GM15510 (cell line): ENCODE measurements around the gene NUFIP2.

Experiments used
- POLR2A ChIP-seq: IDR thresholded peaks from 3 replicates; pipeline ENCODE4 v1.6.1; 2011; ENCODE audit warnings: borderline replicate concordance; ENCODE audit not compliant: insufficient read length; ENCODE audit errors: extremely low read depth

NUFIP2 gene

DNA sequence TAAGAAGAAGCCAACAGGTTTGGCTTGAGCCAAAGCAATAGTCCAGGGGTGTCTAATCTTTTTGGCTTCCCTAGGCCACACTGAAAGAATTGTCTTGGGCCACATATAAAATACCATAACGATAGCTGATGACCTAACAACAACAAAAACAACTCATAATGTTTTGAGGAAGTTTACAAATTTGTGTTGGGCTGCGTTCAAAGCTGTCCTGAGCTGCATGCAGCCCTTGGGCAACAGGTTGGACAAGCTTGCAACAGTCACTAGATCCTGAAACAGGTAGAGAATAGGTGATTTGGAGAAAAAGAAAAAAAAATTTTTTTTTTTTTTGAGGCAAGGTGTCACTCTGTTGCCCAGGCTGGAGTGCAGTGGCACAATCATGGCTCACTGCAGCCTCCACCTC, 42.8 kb downstream of the NUFIP2 start:
- TF ChIP-seq POLR2A: no peak

DNA sequence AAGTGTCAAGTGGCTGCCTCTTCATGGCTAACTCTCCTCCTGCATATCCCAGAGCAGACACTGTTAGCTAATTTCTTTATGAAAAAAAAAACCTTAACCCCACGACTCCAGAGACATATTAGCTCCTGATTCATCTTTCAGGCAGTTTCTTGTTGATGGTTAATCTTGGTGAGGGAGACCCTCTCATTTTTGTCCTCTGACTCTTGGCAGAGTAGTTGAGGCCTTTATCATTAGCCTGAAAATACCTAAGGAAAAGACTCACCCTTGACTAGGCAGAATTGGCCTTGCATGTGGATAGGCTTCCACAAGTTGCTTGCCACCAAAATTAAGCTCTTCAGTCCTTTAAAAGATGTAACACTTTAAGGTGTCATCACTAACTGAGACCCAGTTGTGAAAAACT, 43.3 kb downstream of the NUFIP2 start:
- TF ChIP-seq POLR2A: no peak

DNA sequence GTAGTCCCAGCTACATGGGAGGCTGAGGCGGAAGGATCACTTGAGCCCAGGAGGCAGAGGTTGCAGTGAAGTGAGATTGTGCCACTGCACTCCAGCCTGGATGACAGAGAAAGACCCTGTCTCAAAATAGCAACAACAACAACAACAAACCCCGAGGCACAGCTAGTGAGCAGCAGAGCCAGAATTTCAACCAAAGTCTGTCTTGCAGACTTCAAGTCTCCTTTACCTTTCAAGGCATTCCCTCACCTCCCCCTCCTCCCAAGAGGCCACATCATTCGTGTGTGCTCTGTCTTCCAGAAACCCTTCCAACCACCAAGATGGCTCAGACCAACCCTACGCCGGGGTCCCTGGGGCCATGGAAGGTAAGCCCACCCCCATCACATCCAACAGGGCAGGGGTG, 45.1 kb downstream of the NUFIP2 start:
- TF ChIP-seq POLR2A: no peak

DNA sequence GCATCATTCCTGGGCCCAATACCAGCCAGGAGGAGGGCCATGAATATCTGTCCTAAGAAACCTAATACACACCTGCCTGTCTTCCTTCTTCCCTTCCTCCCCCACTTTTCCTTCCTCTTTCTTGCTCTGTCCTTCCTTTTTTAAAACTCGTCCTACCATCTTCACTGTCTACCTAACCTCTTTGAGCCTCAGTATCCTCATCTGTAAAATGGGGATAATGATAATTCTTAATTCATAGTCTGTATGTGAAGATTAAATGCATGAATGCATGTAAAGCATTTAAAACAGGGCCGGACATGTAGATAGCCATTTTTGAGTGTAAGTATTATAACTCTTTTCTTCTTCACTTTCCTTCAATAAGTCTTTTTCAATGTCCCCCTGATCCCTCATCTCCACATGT, 46.7 kb downstream of the NUFIP2 start:
- no peak for TF ChIP-seq POLR2A

DNA sequence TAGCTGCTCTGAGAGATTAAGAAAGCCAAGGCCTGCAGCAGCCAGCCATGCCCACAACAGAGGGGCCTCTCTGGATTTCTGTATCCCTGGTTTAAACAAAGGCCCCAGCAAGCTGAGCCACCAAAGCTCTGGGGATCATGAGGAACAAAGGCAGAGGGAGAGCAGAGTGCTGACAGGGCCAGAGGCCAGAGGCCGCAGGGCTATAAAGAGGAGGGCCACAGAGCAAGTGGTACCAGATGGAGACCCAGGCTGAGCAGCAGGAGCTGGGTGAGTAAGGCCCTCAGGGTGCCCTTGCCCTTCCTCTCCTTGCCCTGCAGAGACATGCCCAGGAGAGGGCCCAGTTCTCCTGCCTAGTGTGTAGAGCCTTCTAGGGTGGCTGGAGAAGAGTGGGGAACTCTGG, 47.3 kb downstream of the NUFIP2 start, which contains the start of gene CRYBA1:
Gene CRYBA1, plus strand, starts transcription at position 232 of the 400 bp plus-strand sequence. Its CDS starts 5 bp downstream, at position 237.
- TF ChIP-seq POLR2A: no peak

DNA sequence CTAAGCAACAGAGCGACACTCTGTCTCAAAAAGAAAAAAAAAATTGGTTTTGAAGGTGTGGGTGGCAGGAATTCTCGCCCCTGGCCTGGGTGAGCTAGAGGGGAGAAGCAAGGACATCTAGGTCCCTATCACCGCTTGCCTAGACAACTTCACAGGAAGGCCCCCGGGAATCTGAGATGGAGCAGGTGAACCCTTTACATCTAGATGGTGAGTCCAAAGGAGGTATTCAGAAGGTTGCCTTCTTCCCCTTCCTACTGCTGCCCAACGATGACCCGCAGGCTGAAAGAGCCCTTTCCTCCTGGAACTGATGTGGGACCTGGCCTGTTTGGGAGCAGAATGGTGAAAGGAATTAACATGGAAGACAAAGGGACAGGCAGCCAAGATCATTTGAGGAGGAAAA, 48.5 kb downstream of the NUFIP2 start:
- no peak for TF ChIP-seq POLR2A

DNA sequence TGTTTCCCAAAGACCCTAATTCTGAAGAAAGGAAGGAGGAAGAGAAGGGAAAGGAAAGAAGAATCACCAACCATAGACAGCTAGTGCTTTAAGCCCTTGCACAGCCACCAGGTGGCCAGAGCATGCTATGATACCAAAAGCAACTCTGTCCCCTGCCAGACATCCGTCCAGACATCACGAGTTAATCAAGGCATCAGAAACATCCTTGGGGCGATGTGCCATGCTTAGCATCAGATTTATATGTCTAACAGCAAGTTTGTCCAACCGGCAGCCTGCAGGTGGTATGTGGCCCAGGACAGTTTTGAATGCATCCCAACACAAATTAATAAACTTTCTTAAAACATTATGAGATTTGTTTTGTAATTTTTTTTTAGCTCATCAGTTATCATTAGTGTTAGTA, 50.2 kb downstream of the NUFIP2 start:
- TF ChIP-seq POLR2A: no peak

DNA sequence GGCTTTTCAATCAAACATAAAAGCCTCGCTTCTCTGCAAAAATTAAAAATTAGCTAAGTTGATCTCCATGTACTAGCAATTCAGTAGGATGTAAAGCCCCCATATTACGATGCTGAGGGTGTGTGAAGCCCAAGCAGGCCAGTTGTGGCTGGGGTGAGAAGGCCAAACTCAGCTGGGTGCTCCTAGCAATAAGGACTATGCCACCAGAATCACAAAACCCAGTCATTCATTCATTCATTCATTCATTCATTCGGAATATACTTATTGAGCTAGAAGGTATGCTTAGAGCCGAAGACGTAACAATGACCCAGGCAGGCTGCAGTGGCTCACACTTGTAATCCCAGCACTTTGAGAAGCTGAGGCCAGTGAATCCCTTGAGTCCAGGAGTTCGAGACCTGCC, 51.2 kb downstream of the NUFIP2 start:
- no peak for TF ChIP-seq POLR2A

DNA sequence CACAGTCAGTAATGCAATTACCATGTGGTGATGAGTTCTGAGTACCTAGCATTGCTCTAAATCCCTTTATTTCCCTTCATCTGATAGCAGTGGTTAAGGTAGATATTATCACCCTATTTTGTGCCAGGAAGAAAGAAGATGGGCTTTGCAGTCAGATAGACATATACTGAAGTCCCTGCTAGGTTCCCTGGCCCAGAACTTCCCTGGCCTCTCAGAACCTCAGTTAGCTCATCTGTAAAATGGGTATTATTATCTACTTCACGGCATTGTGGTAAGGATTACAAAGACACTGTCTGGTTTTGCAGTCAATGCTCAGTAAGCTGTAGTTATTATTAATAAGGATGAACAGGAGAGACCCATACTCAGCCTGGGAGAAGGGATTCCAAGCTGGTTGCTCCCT, 51.9 kb downstream of the NUFIP2 start:
- TF ChIP-seq POLR2A: no peak

DNA sequence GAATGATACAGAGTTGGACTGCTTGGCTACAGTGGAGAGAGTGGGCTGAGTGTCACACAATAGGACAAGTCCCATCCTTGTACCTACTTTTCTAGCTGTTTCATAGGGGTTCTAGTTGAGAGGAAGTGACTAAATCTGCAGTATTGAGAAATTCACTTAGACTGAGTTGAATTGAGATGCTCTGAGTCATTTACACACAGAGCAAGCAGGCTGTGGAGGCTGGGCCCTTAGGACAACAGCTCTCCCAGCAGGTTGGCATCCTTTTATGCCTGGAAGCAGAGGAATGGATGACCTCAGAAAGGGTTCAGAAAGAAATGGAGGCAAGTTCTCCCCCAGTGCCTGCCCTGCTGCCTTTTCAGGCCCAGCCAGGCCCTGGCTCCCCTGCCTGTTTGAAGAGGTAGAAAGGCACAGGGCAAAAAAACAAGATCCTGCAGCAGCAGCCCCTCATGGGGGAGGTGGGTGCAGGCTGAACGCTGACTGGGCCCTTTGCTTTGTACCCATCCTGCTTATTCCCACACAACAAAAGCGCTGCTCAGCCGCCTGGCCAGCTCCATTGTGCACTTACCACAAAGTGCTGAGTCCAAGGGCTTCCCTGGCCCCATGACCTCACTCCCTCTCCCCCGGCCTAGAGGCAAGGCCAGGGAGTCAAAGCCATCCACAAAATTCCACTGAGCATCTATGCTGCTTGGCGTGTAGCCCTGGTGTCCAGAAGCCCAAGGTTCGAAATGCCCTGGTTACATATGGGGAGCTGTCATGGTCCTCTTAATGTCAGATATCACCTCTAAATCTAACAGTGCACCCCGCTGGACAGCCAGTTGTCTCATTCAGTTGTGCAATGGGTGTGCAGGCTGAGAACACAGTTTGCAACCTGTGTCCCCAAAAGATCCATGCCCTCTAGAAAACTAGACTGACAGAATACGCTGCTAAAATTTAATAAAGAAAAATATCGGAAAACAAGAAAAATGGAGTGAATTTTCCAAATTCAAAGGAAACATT, 52.7 kb downstream of the NUFIP2 start:
- no peak for TF ChIP-seq POLR2A

DNA sequence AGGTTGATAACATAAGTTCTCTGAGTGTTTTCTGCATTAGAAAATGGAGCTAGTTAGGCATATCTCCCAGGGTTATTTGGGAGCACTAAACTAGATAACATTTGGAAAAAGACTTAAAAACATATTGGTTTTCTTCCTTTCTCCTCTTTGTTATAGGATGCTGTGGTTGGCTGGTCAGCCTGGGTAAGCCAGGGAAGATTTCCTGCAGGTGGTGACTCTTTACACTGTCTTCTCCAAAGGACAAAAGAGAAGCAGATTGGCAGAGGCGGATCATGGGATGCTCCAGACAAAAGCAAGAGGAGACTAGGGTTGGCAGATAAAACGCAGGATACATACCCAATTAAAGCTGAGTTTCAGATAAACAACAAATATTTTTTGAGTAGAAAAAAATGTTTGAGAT, 53.5 kb downstream of the NUFIP2 start:
- no peak for TF ChIP-seq POLR2A

DNA sequence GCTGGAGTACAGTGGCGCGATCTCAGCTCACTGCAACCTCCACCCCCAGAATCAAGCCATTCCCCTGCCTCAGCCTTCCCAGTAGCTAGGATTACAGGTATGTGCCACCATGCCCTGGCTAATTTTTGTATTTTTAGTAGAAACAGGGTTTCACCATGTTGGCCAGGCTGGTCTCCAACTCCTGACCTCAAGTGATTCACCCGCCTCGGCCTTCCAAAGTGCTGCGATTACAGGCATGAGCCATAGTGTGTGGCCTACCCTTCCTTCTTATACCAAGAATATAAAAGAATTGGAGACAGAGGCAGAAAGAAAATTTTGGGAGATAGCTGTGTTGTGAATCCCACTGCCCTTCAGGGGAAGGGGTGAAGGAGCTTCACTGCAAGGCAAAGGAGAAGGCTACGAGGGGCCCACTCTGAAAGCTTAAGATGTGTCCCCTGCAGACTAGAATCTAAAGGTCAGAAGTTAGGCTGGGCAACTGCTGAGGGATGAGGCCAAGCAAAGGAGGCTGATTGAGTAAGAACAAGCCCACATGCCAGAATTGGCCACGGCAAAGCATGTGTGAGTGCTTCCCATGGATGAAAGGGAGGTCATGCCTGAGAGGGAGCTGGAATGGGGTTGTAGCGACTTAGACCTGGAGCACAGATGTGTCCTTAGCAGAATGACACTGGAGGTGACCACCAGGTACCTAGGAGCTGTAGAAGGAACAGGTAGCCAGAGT, 55.7 kb downstream of the NUFIP2 start:
- no peak for TF ChIP-seq POLR2A

DNA sequence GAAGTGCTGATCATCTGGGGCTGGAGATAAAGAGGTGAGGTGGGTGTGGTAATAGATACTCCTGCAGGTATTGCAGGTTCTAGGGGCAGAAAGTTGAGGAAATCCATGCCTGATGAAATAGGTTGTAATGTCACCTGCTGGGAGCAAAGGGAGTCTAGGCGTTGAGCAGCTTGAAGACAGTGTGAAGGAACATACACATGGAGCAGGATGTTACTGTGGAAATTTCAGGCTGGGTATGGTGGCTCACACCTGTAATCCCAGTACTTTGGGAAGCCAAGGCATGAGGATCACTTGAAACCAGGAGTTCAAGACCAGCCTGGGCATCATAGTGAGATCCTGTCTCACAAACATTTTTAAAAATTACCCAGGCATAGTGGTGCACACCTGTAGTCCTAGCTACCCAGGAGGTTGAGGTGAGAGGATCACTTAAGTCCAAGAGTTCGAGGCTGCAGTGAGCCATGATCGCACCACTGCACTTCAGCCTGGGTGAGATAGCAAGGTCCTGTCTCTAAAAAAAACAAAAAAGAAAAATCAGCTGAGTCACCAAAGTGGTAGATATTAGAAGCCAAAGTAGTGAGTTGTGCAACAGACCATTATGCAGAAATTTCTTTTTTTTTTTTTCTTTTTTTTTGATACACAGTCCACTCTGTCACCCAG, 56.3 kb downstream of the NUFIP2 start:
- no peak for TF ChIP-seq POLR2A

DNA sequence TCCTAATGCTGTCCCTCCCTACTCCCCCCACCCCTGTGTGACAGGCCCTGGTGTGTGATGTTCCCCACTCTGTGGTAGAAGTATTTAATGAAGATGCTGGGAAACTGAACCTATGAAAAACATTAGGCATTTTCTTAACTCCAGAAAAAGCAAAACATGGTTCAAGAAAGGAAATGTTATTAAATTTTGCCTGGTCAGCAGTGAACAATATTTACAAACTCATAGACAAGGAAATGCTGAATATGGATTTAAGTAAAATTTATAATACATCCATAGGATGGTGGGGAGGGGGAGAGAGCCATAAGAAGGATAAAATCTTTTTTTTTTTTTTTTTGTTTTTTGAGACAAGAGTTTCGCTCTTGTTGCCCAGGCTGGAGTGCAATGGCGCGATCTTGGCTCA, 58.0 kb downstream of the NUFIP2 start:
- TF ChIP-seq POLR2A: no peak

DNA sequence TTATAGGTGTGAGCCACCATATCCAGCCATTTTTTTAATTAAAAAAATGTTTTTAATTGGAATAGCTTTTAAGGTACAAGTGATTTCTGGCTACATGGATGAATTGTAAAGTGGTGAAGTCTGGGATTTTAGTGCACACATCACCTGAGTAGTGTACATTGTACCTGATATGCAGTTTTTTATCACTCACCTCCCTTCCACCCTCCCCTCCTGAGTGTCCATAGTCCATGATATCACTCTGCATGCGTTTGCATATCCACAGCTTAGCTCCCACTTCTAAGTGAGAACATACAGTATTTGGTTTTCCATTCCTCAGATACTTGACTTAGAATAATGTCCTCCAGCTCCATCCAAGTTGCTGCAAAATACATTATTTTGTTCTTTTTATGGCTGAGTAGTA, 60.6 kb downstream of the NUFIP2 start:
- TF ChIP-seq POLR2A: no peak
